HTERT RPE-1 (cell line): Measurements from ENCODE around the gene RELL2.
"Not testable (repeated sequence)": the region's sequence is repeated elsewhere in the genome, so short reads cannot be mapped to it uniquely, and the experiment has no call there.

Experiments
- in situ Hi-C: fragments of 300-500 bp; cut with MboI; formaldehyde crosslinking; loops from 4 replicates; pipeline ENCODE4 v1.14.3; 2020; ENCODE audit warnings: low sequenced_read_pairs

Gene RELL2, protein sequence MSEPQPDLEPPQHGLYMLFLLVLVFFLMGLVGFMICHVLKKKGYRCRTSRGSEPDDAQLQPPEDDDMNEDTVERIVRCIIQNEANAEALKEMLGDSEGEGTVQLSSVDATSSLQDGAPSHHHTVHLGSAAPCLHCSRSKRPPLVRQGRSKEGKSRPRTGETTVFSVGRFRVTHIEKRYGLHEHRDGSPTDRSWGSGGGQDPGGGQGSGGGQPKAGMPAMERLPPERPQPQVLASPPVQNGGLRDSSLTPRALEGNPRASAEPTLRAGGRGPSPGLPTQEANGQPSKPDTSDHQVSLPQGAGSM

GRCh38 chr5:141636413-141637122 is at the start of gene RELL2, which contains the start of gene HDAC3:
Gene RELL2, plus strand, starts transcription at chr5:141636997. Its CDS starts 1,229 bp downstream, at chr5:141638226.
Gene HDAC3, minus strand, starts transcription at chr5:141636849. Its CDS starts 59 bp downstream, at chr5:141636790.
- in situ Hi-C loops, result no loop called here

GRCh38 chr5:141590127-141590526 is 46.7 kb upstream of the RELL2 start:
- in situ Hi-C loops, result no loop called here

DNA sequence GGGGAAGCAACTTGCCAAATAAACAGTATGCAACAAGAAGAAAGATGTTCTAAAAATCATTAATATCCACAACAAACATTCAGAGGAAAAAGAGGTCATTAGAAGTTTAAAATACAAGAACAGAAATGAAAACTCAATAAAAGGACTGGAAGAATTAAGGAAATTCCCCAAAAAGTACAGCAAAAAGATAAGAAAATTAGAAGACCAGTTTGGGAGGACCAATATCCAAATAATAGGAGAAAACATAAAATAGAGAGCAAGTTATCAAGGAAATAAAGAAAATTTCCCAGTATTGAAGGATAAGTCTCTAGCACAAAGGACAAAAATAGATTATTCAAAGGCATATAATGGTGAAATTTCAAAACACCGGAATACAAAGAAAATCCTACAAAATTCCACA is 39.9 kb upstream of the RELL2 start:
- in situ Hi-C loops, result no loop called here

DNA sequence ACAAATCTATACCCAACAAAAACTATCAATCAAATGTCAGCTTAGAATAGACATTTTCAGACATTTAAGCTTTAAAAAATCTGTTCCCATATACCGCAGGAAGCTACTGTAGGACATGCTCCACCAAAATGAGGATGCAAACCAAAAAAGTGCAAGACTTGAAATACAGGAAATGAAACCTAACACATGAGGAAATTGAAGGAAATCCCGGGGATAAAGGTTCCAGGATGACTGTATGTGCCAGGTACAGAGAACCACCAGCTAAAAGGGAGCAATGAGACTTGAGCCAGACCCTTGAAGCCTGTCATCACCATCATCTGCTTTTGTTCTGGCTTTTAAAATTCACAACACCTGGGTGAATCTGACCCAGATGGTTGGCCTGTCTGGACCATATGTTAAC is 39.4 kb upstream of the RELL2 start:
- in situ Hi-C loops, result no loop called here

DNA sequence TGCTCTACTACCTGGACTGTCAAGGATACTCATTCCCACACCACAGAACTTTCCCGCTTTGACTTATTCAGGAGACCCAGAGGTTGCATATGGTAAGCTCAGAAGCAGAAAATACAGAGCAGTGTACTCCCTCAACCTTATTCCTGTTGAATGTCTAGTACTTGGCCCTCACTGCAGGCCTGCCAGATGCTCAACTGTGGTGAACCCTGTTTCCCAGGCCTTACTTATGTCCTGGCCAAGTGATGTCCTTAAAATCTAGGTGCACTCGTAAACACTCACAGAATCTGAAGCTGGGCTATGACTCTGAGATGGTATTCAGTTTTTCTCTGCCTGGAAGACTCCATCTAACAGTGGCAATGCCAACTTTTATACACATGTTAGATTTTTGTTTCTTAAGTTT is 39.0 kb upstream of the RELL2 start:
- in situ Hi-C loops, result no loop called here

DNA sequence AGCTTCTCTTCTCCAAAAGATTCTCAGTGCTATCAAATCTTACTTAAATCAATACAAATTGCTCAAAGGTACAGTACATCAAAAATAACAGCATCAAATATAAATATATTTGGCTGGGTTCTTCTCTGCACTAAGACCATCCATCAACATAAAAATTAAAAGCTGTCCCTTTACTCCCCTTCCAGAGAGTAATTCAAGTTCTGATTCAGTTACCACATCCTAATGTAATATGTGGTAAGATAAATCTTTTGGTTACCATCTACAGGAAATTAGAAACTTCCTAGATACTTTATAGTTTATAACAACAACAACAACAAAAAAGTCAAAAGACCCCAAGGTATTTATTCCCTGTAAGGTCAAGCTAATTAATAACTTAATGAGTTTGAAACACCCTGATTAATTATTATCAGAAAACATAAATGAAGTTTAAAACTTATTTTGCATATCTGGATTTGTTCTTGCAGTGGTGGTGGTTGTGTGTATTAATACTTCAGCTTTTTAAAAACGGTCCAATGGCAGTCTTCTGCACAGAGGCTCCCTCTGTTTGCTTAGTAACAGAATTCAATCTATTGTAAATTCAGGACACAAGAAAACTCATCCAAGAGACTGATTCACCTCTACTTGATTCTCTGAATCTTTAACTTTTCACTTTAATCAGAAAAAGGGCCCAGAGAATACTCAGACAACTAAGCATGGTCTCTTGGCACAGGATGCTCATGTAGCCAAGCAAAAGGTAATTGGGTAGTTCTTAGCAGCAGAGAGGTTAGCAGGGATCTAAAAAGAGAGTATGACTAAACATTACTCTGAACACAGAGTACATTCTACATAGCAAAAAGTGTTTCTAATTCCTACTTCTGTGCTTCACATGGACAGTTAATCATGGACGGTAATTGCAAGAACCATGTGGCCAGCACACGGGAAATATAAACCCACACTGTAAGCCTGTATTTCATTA is 38.1 kb upstream of the RELL2 start:
- in situ Hi-C loops, result no loop called here

GRCh38 chr5:141602606-141603005 is 34.2 kb upstream of the RELL2 start:
- in situ Hi-C loops, result no loop called here

DNA sequence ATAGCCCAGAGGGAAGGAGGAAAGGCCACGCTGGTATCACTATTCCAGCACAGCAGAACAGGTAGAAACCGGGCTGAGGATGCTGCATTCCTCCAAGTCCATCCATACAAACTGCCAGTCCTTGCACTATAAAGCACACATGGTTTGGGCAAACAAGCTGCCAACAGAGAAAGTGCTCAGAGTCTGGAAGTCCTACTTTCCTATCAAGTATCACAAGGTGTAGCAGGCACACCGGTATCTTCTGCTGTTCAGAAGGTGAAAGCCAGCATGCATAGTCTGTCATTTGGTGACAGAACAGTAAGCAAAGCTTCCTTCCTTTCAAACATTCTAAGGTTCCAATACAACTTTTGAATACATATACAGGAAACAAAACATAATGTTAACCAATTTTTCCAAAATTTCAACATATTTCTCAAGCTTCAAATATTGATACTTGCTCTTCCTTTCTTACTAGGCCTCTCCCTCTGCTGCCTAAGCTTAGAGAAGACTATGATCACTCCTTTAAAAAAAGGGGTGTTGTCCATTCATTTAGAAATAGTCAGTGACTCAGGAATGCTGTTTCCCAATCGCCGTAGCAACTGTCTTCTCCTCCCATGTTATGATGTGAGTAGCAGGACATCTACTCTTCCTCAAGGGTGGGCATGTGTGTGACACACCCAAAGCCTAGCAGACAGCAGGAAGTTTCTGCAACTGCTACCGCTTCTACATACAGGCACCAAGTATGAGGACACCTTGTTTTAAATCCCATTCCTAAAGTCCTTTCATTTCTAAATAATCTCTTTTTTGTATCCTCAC is 32.7 kb upstream of the RELL2 start:
- in situ Hi-C loops, result no loop called here

DNA sequence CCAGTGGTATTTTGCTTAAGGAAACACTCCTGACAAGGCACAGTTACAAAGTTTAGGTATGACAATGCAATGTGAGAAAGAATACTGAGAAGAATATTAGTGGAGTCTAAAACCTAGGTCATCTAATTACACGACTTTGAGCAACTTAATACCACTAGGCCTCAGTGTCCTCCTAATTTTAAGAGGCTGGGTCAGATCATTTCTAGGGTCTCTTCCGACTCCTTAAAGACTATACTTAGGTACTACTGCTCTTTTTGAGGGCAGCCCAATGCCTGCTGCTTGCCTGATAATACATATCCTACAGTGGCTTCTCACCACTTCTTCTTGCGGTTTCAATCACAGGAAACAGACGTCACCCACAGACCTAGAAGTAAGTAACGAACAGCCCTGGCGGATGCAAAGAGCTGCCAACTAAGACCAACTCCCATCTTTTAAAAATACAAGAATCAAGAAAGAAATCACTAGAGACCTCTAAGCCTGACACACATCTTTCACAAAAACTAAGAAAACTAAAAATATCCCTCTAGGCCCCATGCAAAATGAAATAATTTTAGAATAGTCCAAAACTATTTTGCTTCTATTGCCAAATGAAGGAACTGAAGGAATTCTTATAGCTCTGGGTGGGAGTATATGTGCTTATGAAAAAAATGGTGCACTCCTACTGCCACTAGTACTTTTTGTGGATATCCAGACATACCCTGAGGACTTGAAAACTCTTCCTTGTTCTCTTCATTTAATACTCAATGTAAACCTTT is 31.1 kb upstream of the RELL2 start:
- in situ Hi-C loops, result no loop called here

DNA sequence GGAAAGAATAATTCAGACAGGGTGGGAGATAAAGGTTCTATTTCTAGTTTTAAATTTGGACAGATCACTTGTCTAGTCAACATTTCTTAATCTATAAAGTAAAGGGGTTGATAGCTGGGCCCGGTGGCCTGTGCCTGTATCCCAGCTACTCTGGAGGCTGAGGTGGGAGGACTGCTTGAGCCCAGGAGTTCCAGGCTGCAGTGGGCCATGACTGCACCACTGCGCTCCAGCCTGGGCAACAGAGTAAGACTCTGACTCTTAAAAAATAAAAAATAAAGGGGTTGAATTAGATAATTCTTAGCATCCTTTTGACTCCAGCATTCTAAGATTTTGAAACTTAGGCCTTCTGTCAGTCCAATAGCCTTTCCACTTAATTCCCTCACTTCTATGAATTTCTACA is 28.8 kb upstream of the RELL2 start:
- in situ Hi-C loops, result no loop called here

DNA sequence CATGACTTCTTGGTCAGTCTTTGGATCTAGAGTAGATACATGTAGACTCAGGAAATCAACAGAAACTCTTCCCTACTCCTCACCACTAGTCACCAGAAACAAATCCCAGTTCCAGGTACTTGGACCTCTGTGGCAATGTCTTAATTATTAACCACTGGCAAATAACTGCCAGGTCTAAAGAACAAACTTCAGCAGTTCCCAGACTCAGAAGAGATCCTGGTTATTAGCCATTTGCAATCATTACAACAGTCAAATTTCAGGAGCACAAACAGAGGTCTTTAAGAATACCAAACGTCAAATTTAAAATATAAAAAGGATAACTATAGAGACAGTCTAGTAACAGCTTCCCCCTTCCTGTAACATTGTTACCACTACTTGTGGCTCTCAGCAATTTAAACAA is 28.2 kb upstream of the RELL2 start:
- in situ Hi-C loops, result no loop called here

- in situ Hi-C loops, result no loop called here
Measured at GRCh38 chr5:141609044-141609443, 27.8 kb upstream of the RELL2 start.

GRCh38 chr5:141609921-141610320 is 26.9 kb upstream of the RELL2 start:
- in situ Hi-C loops, result not testable (repeated sequence)

DNA sequence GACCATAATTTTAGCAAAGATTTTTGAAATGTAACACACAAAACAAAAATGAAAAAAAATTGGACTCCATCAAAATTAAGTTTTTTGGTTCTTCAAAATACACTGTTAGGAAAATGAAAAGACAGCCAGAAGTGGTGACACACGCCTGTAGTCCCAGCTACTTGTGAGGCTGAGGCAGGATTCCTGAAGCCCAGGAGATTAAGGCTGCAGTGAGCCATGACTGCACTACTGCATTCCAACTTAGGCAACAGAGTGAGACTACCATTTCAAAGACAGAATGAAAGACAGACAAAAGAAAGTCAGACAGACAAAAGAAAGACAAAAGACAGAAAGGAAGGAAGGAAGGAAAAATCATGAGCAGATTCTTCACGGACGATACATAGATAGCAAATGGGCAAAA is 25.5 kb upstream of the RELL2 start:
- in situ Hi-C loops, result no loop called here

- in situ Hi-C loops, result no loop called here
Measured at GRCh38 chr5:141613344-141613743, 23.5 kb upstream of the RELL2 start.

DNA sequence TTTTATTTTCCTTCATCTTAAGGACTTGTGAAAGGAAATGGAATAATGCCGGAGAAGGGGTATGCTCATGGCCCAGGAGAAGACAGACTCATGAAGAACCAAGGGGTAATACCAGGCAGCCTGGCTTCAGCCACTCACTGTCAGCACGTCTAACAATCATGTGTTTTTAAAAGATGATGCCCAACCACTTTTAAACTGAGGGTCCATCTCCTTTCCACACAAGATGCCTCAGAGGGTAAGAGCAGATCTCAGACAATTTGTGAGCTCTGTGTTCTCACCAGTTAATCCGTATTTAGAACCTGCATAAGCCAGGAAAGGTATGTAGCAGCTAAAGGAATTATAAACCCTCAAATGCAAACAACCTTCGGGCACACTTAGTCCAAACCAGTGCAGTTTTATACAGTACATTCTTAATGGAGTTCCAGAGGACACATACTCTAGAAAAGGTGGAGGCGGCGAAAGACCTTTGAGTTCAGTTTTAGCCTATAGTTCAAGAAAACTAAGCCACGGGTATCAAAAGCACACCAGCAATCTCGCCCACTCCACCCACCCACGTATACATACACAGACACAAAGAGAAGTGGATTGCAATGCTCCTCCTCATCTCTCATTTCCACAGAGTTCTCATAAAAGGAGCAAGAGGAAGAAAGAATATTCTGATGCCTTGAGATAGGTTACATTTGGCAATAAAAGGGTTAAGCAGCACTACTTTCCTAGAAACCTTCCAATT is 20.6 kb upstream of the RELL2 start:
- in situ Hi-C loops, result no loop called here

- in situ Hi-C loops, result no loop called here
Measured at GRCh38 chr5:141617128-141617527, 19.7 kb upstream of the RELL2 start.

DNA sequence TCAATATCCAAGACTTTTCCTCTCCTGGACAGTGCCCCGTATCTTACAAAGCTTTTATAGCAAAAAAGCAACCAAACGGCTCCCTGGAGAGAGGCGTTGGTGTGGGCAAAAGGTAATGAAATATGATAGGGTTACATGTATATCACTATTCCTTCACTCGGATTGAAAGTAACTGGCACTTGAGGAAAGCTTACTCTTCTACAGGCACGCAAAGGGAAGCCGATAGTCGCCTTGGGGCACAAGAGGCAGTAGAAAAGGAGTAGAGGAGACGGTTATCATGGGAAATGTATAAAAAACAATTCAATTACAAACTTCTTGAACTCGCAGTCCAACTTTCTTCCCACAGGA is 19.1 kb upstream of the RELL2 start:
- in situ Hi-C loops, result no loop called here
